ENCODE measurements around the gene STAG1.
"Not testable (repeated sequence)": the region's sequence is repeated elsewhere in the genome, so short reads cannot be mapped to it uniquely, and the experiment has no call there.

STAG1 gene

DNA sequence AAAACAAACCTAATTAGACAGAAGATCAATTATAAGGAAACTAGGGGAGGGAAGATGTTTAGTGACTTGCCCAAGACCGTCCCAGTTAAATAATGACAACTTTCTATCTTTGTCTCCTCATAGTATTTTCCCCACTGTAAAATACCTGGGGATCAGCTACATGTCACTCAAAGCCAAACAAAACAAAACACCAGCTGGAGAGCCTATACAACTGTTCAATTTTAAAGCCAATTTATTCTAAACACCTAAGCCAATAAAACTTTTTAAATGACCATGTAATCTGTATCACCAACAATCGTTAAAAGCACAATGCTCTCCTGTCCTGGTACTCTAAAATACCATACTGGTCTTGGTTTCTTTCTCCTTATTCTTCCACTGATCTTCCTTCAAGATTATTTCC lies 168.4 kb downstream of the STAG1 start:
- Histone ChIP-seq H3K4me3 (no peak overlapping the region), H3K27ac (no peak overlapping the region), H3K4me1 (no peaks in the 10 kb centered on the region), H3K27me3 (no peaks in the 10 kb centered on the region), H3K36me3 (peaks cover 0 to 7% (median 0%) of the 10 kb centered on the region in 3 donors), H3K9me3 (no peaks in the 10 kb centered on the region)
- TF ChIP-seq, protein P1, sequence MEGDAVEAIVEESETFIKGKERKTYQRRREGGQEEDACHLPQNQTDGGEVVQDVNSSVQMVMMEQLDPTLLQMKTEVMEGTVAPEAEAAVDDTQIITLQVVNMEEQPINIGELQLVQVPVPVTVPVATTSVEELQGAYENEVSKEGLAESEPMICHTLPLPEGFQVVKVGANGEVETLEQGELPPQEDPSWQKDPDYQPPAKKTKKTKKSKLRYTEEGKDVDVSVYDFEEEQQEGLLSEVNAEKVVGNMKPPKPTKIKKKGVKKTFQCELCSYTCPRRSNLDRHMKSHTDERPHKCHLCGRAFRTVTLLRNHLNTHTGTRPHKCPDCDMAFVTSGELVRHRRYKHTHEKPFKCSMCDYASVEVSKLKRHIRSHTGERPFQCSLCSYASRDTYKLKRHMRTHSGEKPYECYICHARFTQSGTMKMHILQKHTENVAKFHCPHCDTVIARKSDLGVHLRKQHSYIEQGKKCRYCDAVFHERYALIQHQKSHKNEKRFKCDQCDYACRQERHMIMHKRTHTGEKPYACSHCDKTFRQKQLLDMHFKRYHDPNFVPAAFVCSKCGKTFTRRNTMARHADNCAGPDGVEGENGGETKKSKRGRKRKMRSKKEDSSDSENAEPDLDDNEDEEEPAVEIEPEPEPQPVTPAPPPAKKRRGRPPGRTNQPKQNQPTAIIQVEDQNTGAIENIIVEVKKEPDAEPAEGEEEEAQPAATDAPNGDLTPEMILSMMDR (IDR thresholded peaks at IDR 0.05): no peak
- intact Hi-C loops (cut with DNase I; ENCODE audit: low total_unique reads): no loop called here
- DNase-seq: no peak

DNA sequence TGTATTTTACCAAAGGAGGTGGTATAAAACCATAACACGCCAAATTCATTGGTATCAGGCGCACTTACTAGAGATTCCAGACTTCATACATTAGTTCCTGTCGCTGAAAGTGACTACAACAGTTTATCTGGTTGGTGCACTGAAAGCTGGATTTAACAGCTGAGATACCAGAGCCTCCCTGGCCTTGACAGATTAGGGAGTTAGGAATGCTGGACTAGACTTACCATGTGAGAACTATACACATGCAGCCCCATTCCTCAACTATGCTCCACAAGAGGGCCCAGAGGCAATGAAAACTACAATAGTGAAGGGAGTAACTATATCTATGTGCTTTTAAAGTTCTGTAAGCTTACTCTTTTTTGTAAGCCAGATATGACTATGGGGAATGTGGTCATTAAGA lies 174.4 kb downstream of the STAG1 start:
- TF ChIP-seq, protein P1 (IDR thresholded peaks at IDR 0.05): no peak
- Histone ChIP-seq H3K36me3 (peaks cover 0 to 6% (median 4%) of the 10 kb centered on the region in 3 donors), H3K27me3 (no peaks in the 10 kb centered on the region), H3K4me3 (no peak overlapping the region), H3K9me3 (peaks cover 0 to 3% (median 0%) of the 10 kb centered on the region in 3 donors), H3K4me1 (no peaks in the 10 kb centered on the region), H3K27ac (no peak overlapping the region)
- DNase-seq: no peak
- intact Hi-C loops (cut with DNase I; ENCODE audit: low total_unique reads): no loop called here

DNA sequence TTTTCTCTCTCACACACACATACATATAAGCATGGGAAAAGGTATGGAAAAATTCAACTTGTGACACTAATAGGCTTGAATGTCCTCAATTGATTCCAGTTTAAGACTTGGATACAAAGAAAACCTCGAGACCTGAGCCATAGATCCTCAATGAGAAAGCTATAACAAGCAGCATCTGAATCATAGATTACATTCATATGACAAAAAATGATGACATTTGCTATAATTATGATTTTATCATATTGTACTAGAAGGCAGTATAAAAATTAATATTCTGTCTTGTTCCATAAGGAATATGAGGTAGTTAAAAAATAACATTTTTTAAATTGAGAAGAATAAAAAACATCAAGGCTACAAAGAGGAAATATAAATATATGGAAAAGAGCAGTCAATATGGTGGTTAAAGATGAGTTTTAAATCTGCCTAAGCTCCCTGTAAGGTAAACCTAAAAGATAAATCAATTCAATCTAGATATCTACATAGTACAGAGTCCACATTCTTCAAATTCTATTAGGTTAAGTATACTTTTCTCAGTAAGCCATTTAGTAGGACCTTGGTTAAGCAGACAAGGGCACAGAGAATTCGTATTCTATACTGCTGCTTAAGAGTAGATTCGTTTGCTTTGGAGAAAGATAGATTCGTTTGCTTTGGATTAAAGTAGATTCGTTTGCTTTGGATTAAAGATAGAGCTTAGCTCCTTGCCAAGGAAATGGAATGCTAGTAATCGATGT lies 175.7 kb downstream of the STAG1 start:
- intact Hi-C loops (cut with DNase I; ENCODE audit: low total_unique reads): no loop called here
- Histone ChIP-seq H3K4me1 (no peaks in the 10 kb centered on the region), H3K9me3 (peaks cover 0 to 3% (median 0%) of the 10 kb centered on the region in 3 donors), H3K4me3 (no peak overlapping the region), H3K27ac (no peak overlapping the region), H3K36me3 (peaks cover 0 to 6% (median 4%) of the 10 kb centered on the region in 3 donors), H3K27me3 (no peaks in the 10 kb centered on the region)
- no peak for DNase-seq
- TF ChIP-seq, protein P1 (IDR thresholded peaks at IDR 0.05): no peak

DNA sequence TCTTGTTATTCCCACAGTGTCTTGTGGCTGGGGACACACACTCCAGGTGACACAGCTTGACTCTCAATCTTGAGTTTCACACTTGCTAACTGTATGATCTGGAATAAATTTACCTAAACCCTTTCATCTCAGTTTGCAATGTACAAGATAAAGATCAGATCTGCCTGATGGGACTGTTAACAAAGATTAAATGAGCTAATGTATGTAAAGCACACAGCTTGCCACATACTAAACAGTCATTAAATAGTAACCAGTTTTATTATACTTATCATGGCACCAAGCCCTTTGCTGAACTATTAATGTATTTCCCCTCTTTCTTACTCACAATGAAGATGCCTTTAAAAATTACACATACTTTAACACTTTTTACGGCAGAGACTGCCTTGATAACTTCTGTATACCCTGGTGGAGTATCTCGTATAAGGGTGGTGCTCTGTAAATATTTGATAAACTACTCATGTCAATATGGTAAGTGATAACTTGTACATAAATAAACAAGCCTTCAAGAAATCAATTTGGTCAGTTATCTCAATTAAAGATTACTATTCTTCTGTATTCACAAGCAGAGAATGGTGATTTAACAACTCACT lies 184.5 kb downstream of the STAG1 start:
- intact Hi-C loops (cut with DNase I; ENCODE audit: low total_unique reads): no loop called here
- no peak overlapping the region for H3K4me3 ChIP-seq
- no peak overlapping the region for H3K27ac ChIP-seq
- no peak for DNase-seq
- peaks cover 0 to 5% (median 0%) of the 10 kb centered on the region in 3 donors for H3K36me3 ChIP-seq
- TF ChIP-seq, protein P1 (IDR thresholded peaks at IDR 0.05): no peak
- H3K4me1 ChIP-seq: no peaks in the 10 kb centered on the region
- H3K27me3 ChIP-seq: no peaks in the 10 kb centered on the region
- no peaks in the 10 kb centered on the region for H3K9me3 ChIP-seq

DNA sequence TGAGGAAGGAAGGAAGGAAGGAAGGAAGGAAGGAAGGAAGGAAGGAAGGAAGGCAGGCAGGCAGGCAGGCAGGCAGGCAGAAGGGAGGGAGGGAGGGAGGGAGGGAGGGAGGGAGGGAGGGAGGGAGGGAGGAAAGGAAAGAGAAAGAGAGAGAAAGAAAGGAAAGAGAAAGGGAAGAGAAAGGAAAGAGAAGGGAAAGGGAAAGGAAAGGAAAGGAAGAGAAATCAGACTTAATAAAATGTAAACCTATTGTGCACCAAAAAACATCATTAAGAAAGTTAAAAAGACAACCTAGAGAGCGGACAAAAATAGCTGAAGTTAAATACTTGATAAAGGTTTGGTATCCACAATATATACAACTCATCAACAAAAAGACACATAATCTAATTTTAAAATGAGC lies 187.2 kb downstream of the STAG1 start:
- H3K4me1 ChIP-seq; DNase-seq; H3K27me3 ChIP-seq; H3K27ac ChIP-seq; H3K36me3 ChIP-seq; H3K4me3 ChIP-seq; H3K9me3 ChIP-seq; intact Hi-C loops (cut with DNase I; ENCODE audit: low total_unique reads): not testable (repeated sequence)

DNA sequence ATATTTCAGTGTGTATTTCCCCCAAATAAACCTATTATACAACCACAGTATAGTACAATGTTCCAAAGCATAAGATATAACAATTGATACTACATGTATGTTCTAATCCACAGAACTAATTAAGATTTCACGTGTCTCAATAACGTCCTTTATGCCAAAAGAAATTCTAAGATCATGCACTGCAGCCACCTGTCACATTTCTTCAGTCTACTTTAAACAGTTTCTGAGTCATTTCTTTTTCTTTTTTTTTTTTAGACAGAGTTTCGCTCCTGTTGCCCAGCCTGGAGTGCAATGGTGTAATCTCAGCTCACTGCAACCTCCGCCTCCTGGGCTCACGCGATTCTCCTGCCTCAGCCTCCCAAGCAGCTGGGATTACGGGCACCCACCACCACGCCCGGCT lies 190.2 kb downstream of the STAG1 start:
- no peaks in the 10 kb centered on the region for H3K4me1 ChIP-seq
- no peak overlapping the region for H3K27ac ChIP-seq
- TF ChIP-seq, protein P1 (IDR thresholded peaks at IDR 0.05): no peak
- H3K4me3 ChIP-seq: no peak overlapping the region
- H3K9me3 ChIP-seq: no peaks in the 10 kb centered on the region
- no peaks in the 10 kb centered on the region for H3K27me3 ChIP-seq
- intact Hi-C loops (cut with DNase I; ENCODE audit: low total_unique reads): no loop called here
- no peak for DNase-seq
- H3K36me3 ChIP-seq: peaks cover 0 to 5% (median 0%) of the 10 kb centered on the region in 3 donors

Data from tibial artery (tissue), 4 donors.